HEK293T (cell line): ENCODE data around the gene CNBP.
"Not testable (repeated sequence)": the region's sequence is repeated elsewhere in the genome, so short reads cannot be mapped to it uniquely, and the experiment has no call there.

Experiments
- CTCF ChIA-PET: fragments of 350-600 bp; formaldehyde crosslinking; extraction: SDS; loops from one replicate; lab custom pipeline; 2021; ENCODE audit warnings: antibody characterized with exemption, inconsistent platforms; lab: Yijun Ruan, JAX
- POLR2A ChIA-PET: fragments of 350-600 bp; formaldehyde crosslinking; extraction: SDS; loops from one replicate; lab custom pipeline; 2020; ENCODE audit warnings: antibody characterized with exemption, inconsistent platforms; lab: Yijun Ruan, JAX
- DNase-seq: peaks from one replicate; pipeline ENCODE4 v3.0.0; 2012; ENCODE audit warnings: mixed read lengths; ENCODE audit errors: extremely low spot score
- ARNT ChIP-seq: fragments of 450-650 bp; IDR thresholded peaks from 2 replicates; pipeline ENCODE4 v1.6.1; 2017; ENCODE audit warnings: mild to moderate bottlenecking
- BHLHE40 ChIP-seq: fragments of 450-650 bp; IDR thresholded peaks from 2 replicates; pipeline ENCODE4 v1.6.1; 2016; ENCODE audit warnings: mild to moderate bottlenecking, moderate library complexity, borderline replicate concordance
- CTBP1 ChIP-seq: fragments of 450-650 bp; IDR thresholded peaks from 2 replicates; pipeline ENCODE4 v1.6.1; 2016; ENCODE audit warnings: borderline replicate concordance
- ELF4 ChIP-seq: fragments of 450-650 bp; IDR thresholded peaks from 2 replicates; pipeline ENCODE4 v1.6.1; 2017; ENCODE audit warnings: antibody characterized with exemption
- FOXA1 ChIP-seq: fragments of 450-650 bp; IDR thresholded peaks from 2 replicates; pipeline ENCODE4 v1.6.1; 2016; ENCODE audit warnings: mild to moderate bottlenecking
- FOXK2 ChIP-seq: fragments of 450-650 bp; IDR thresholded peaks from 2 replicates; pipeline ENCODE4 v1.6.1; 2016; ENCODE audit warnings: mild to moderate bottlenecking
- FOXM1 ChIP-seq: fragments of 450-650 bp; IDR thresholded peaks from 2 replicates; pipeline ENCODE4 v1.6.1; 2017; ENCODE audit warnings: mild to moderate bottlenecking, borderline replicate concordance
- HDGF ChIP-seq: fragments of 450-650 bp; IDR thresholded peaks from 2 replicates; pipeline ENCODE4 v1.6.1; 2017; ENCODE audit warnings: antibody characterized with exemption, borderline replicate concordance
- L3MBTL2 ChIP-seq: fragments of 450-650 bp; conservative IDR thresholded peaks from 2 replicates; pipeline ENCODE4 v1.6.1; 2016; ENCODE audit warnings: mild to moderate bottlenecking
- LEF1 ChIP-seq: fragments of 450-650 bp; IDR thresholded peaks from 2 replicates; pipeline ENCODE4 v1.6.1; 2017; ENCODE audit warnings: mild to moderate bottlenecking, borderline replicate concordance
- NFRKB ChIP-seq: fragments of 450-650 bp; IDR thresholded peaks from 2 replicates; pipeline ENCODE4 v1.6.1; 2016; ENCODE audit warnings: mild to moderate bottlenecking, moderate library complexity
- PKNOX1 ChIP-seq: fragments of 450-650 bp; IDR thresholded peaks from 2 replicates; pipeline ENCODE4 v1.6.1; 2016
- SP1 ChIP-seq: fragments of 450-650 bp; IDR thresholded peaks from 2 replicates; pipeline ENCODE4 v1.6.1; 2017
- SUZ12 ChIP-seq: fragments of 450-650 bp; IDR thresholded peaks from 2 replicates; pipeline ENCODE4 v1.6.1; 2016; ENCODE audit warnings: mild to moderate bottlenecking
- TARDBP ChIP-seq: fragments of 450-650 bp; IDR thresholded peaks from 2 replicates; pipeline ENCODE4 v1.6.1; 2016
- ZNF384 ChIP-seq: fragments of 450-650 bp; IDR thresholded peaks from 2 replicates; pipeline ENCODE4 v1.6.1; 2016

The CNBP gene

GRCh38 chr3:129139911-129140310 lies 43.8 kb downstream of the CNBP start:
- ChIA-PET CTCF (no interaction called here), POLR2A (no interaction called here)
- no peak for DNase-seq
- no peak for TF ChIP-seq LEF1
- TF ChIP-seq FOXA1, result no peak
- TF ChIP-seq ELF4, result no peak
- TF ChIP-seq TARDBP, result no peak
- TF ChIP-seq FOXK2, result no peak
- TF ChIP-seq L3MBTL2, result no peak
- TF ChIP-seq ZNF384, result no peak
- no peak for TF ChIP-seq CTBP1
- TF ChIP-seq FOXM1, result no peak
- no peak for TF ChIP-seq BHLHE40

GRCh38 chr3:129136275-129136674 lies 47.4 kb downstream of the CNBP start:
- CTCF ChIA-PET, result interaction anchor here (0.8 kb wide), 1 partner anchor 496 kb away, joined by 3 read pairs; no protein-coding TSS in a partner anchor
- POLR2A ChIA-PET, result not testable (repeated sequence)

GRCh38 chr3:129132097-129132866 lies 51.4 kb downstream of the CNBP start:
- no peak for DNase-seq
- POLR2A ChIA-PET, result no interaction called here
- no peak for TF ChIP-seq FOXM1
- TF ChIP-seq LEF1, result no peak
- no peak for TF ChIP-seq PKNOX1
- TF ChIP-seq TARDBP, result no peak
- no peak for TF ChIP-seq ELF4
- TF ChIP-seq SP1, result no peak
- TF ChIP-seq L3MBTL2, result no peak
- no peak for TF ChIP-seq ARNT
- no peak for TF ChIP-seq ZNF384
- no peak for TF ChIP-seq HDGF
- no peak for TF ChIP-seq BHLHE40
- TF ChIP-seq CTBP1, result no peak
- TF ChIP-seq FOXA1, result no peak
- TF ChIP-seq FOXK2, result no peak
- TF ChIP-seq SUZ12, result no peak
- TF ChIP-seq NFRKB, result no peak
- CTCF ChIA-PET, result interaction anchor here (1.2 kb wide), 1 partner anchor 31 kb away, joined by 3 read pairs; no protein-coding TSS in a partner anchor

More at GRCh38 chr3:129136275-129136674, 47.4 kb downstream of the CNBP start:
- not testable (repeated sequence) for DNase-seq

GRCh38 chr3:129131465-129132088 lies 52.1 kb downstream of the CNBP start:
- ChIA-PET CTCF (interaction anchor here (1.2 kb wide), 1 partner anchor 32 kb away, joined by 3 read pairs; no protein-coding TSS in a partner anchor), POLR2A (no interaction called here)
- TF ChIP-seq SP1 (no peak), CTBP1 (no peak), SUZ12 (no peak), FOXM1 (no peak), ARNT (no peak), FOXK2 (no peak), L3MBTL2 (no peak), LEF1 (no peak), NFRKB (no peak), FOXA1 (no peak), TARDBP (no peak), PKNOX1 (no peak), ELF4 (no peak), HDGF (no peak), BHLHE40 (no peak), ZNF384 (no peak)
- DNase-seq, result no peak

- CTCF ChIA-PET, result no interaction called here
- TF ChIP-seq FOXM1 (no peak), LEF1 (no peak), FOXA1 (no peak), SP1 (no peak), SUZ12 (no peak)
- no peak for DNase-seq
- POLR2A ChIA-PET, result no interaction called here
Observed at GRCh38 chr3:129130291-129130813, 53.3 kb downstream of the CNBP start.

GRCh38 chr3:129128357-129129155 lies 55.1 kb downstream of the CNBP start:
- DNase-seq, result no peak
- no peak for TF ChIP-seq LEF1
- no peak for TF ChIP-seq SP1
- TF ChIP-seq CTBP1, result no peak
- TF ChIP-seq HDGF, result no peak
- TF ChIP-seq NFRKB, result no peak
- no peak for TF ChIP-seq ELF4
- no peak for TF ChIP-seq TARDBP
- TF ChIP-seq FOXM1, result no peak
- no peak for TF ChIP-seq BHLHE40
- TF ChIP-seq SUZ12, result no peak
- no peak for TF ChIP-seq ZNF384
- no peak for TF ChIP-seq FOXK2
- no peak for TF ChIP-seq ARNT
- no peak for TF ChIP-seq L3MBTL2
- no peak for TF ChIP-seq FOXA1
- TF ChIP-seq PKNOX1, result no peak
- ChIA-PET CTCF (no interaction called here), POLR2A (no interaction called here)
